GM04503 (cell line): Measurements from ENCODE around the gene FES.

Source experiments
- DNase-seq: peaks from one replicate; pipeline ENCODE4 v3.0.0-alpha.2; 2012; ENCODE audit warnings: low read depth

FES gene

GRCh38 chr15:90876046-90876445 lies 8.3 kb upstream of the FES start:
- no peak for DNase-seq

GRCh38 chr15:90876512-90877170 lies 7.7 kb upstream of the FES start:
- no peak for DNase-seq

DNA sequence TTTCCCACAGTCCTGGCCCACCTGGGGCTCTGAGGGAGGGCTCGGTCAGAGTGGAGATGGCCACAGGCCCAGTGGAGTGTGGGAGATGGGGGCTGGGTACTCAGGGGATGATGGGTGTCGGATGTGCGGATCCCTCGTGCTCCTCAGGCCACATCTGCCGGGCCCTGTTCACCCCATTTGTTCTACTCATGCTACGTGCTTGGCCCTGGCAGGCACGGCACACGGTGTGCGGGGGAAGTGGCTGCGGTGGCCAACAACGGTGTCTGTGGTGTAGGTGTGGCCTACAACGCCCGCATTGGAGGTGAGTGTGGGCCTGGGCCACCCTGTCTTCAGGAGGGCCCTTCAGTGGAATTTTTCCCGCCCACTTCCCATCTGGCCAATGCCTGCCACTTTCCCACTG lies 7.0 kb upstream of the FES start:
- no peak for DNase-seq

DNA sequence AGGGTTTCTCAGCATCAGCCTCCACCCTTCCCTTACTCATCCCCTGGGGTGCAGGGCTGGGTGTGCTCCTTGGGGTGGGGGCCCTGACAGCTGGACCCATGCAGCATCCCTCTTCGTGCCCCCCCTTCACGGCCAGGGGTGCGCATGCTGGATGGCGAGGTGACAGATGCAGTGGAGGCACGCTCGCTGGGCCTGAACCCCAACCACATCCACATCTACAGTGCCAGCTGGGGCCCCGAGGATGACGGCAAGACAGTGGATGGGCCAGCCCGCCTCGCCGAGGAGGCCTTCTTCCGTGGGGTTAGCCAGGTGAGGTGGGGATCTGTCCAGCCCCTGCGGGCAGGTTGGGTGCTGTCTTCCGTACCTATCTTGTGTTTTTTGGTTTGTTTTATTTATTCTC lies 6.3 kb upstream of the FES start:
- DNase-seq = no peak

GRCh38 chr15:90878660-90879059 lies 5.6 kb upstream of the FES start:
- DNase-seq = no peak

DNA sequence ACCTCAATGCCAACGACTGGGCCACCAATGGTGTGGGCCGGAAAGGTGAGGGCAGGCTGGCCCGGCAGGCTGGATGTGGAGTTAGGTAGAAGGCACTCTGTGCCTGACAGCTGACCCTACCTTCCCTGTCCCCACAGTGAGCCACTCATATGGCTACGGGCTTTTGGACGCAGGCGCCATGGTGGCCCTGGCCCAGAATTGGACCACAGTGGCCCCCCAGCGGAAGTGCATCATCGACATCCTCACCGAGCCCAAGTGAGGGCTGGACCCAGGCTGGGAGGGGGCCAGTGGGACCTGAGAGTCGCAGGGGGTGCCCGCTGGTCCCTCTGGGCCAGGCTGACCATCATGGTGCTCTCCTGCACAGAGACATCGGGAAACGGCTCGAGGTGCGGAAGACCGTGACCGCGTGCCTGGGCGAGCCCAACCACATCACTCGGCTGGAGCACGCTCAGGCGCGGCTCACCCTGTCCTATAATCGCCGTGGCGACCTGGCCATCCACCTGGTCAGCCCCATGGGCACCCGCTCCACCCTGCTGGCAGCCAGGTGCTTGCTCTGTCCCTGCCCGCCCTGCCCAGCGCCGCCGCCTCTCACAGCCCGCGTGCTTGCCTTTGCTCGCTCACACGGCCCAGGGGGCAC lies 4.5 kb upstream of the FES start:
- no peak for DNase-seq

- DNase-seq = no peak
These were observed 3.7 kb upstream of the FES start for GRCh38 chr15:90880381-90881145.

GRCh38 chr15:90881181-90881977 lies 2.9 kb upstream of the FES start:
- no peak for DNase-seq

- no peak for DNase-seq
These were observed 2.2 kb upstream of the FES start for GRCh38 chr15:90881978-90882721.

DNA sequence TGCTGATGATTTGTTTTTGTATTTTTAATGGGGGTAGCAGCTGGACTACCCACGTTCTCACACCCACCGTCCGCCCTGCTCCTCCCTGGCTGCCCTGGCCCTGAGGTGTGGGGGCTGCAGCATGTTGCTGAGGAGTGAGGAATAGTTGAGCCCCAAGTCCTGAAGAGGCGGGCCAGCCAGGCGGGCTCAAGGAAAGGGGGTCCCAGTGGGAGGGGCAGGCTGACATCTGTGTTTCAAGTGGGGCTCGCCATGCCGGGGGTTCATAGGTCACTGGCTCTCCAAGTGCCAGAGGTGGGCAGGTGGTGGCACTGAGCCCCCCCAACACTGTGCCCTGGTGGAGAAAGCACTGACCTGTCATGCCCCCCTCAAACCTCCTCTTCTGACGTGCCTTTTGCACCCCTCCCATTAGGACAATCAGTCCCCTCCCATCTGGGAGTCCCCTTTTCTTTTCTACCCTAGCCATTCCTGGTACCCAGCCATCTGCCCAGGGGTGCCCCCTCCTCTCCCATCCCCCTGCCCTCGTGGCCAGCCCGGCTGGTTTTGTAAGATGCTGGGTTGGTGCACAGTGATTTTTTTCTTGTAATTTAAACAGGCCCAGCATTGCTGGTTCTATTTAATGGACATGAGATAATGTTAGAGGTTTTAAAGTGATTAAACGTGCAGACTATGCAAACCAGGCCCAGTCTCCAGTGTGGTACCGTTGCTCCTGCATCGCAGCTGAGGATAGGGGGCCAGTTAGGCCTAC lies 1.4 kb upstream of the FES start:
- DNase-seq = no peak

DNA sequence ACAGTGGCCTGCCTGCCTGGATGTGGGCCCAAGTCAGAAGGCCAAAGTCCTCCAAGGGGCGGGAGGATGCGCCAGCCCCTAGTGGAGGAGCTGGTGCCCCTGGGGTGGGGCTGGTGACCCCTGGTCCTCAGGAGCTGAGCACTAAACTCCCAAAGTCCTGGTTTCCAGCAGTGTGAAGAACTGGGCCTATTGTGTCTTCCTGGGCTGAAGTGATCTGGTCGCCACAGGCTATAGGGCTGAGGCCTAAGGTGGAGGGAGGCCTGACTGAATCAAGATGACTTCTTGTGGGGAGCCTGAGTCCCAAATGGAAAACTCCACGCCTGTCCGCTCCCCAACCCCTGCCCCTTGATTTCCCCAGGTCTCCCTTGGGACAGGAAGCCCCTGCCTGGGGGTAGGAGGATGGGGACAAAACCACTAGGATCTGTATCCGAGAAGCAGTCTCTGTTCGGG lies 753 bp upstream of the FES start:
- DNase-seq = no peak

DNA sequence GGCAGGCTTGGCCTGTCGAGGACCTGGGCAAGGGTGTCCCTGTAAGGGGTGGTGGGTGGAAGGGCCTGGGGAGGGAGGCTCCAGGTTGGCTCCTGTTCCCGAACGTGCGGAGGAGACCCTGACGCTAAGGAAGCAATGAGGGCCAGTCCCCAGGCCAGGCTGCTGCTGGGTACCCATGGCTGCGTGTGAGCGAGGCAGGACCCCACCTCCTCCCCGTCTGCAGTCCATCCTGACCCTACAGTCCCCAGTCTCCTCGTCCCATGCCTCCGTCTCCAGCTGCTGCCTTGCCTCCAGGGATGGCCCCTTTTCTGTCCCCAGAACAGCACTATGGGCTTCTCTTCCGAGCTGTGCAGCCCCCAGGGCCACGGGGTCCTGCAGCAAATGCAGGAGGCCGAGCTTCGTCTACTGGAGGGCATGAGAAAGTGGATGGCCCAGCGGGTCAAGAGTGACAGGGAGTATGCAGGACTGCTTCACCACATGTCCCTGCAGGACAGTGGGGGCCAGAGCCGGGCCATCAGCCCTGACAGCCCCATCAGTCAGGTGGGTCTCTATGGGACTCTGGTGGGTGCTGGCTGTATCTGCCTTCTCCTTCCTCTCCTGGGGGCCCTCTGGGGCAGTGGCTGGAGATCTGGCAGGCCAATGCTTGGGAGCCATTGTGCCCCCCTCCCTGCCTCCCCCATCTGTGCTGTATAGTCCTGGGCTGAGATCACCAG lies 571 bp downstream of the FES start:
- DNase-seq = no peak

- no peak for DNase-seq
These were observed 1.4 kb downstream of the FES start for GRCh38 chr15:90885432-90886290.

- no peak for DNase-seq
These were observed 1.9 kb downstream of the FES start for GRCh38 chr15:90886291-90886614.

DNA sequence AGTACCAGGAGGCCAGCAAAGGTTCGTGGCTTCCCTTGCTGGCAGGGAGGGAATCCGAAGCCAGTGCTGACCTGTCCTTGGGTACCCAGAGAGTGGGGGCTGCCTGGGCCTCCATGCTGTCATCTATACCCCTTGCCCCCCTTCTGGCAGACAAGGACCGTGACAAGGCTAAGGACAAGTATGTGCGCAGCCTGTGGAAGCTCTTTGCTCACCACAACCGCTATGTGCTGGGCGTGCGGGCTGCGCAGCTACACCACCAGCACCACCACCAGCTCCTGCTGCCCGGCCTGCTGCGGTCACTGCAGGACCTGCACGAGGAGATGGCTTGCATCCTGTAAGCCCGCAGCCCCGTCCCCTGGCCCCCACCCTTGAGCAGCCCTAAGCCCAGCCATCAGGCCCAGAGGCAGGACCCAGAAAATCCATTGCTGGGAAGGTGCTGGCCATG lies 2.8 kb downstream of the FES start:
- DNase-seq = no peak

DNA sequence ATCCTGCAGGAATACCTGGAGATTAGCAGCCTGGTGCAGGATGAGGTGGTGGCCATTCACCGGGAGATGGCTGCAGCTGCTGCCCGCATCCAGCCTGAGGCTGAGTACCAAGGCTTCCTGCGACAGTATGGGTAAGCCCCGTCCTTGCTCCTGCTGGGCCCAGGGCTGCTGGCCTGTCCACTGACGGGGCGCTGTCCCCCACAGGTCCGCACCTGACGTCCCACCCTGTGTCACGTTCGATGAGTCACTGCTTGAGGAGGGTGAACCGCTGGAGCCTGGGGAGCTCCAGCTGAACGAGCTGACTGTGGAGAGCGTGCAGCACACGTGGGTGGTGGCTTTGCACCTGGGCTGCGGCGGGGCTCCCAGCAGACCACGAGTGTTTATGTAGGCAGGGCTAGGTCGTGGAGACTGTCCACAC lies 5.0 kb downstream of the FES start:
- no peak for DNase-seq

- DNase-seq = no peak
These were observed 5.6 kb downstream of the FES start for GRCh38 chr15:90889736-90890456.

DNA sequence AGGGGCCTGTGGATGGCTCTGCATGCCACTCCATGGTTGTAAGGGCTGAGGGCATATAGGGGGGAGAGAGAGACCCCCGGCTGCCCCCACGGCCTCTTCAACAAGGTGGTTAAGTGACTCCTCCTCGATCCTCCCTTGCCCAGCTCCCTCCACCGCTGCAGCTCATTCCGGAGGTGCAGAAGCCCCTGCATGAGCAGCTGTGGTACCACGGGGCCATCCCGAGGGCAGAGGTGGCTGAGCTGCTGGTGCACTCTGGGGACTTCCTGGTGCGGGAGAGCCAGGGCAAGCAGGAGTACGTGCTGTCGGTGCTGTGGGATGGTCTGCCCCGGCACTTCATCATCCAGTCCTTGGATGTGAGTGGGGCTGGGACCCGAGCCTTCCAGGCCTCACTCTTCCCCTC lies 6.5 kb downstream of the FES start:
- DNase-seq = no peak
